Measurements from ENCODE around the gene ANAPC7. TPM values are rescaled to one million over a fixed set of nuclear protein-coding genes. Genes with fewer than 3 reads are reported as not detected.

The ANAPC7 gene
- total and polyA plus RNA-seq, 2 of the 13 experiments (the other 11 are each of a cell fraction or from before 2014, with no cell fraction given) = 40.0 to 69.1 TPM

- Histone ChIP-seq H3K9me3 (ENCODE audit: low read length) (no peaks in the 10 kb centered on the region), H3K4me1 (ENCODE audit: insufficient read depth, low read length) (0 out of 2 replicates have a peak, but pooled peaks cover 4% of the 10 kb centered on the region), H3K9ac (ENCODE audit: insufficient read depth, low read depth, low read length) (no peak overlapping the region), H3K27ac (ENCODE audit: extremely low read length, insufficient read depth, low read length) (no peak overlapping the region), H3K4me3 (replicated peaks in 1 of 3; ENCODE audit: insufficient read depth in 1 of 3, low read depth in 2 of 3, low read length in 3 of 3) (no peak overlapping the region), H3K79me2 (ENCODE audit: insufficient read depth, low read length) (no peaks in the 10 kb centered on the region), H3K36me3 (replicated peaks in 1 of 2; ENCODE audit: control insufficient read depth in 1 of 2, insufficient read depth in 2 of 2, low read length in 2 of 2) (peaks cover 30 to 55% of the 10 kb centered on the region in 2 experiments), H3K27me3 (ENCODE audit: control insufficient read depth in 1 of 2, insufficient read depth in 2 of 2, low read length in 2 of 2) (no peaks in the 10 kb centered on the region; a peak in 1 of 5 replicates), H3K4me2 (ENCODE audit: low read depth, low read length) (no peak overlapping the region), H4K20me1 (ENCODE audit: insufficient read depth, low read length) (no peaks in the 10 kb centered on the region), H2AFZ (ENCODE audit: low read length) (no peak overlapping the region)
- in situ Hi-C loops (cut with HindIII; ENCODE audit: extremely low pct_ligation_motif_present, low pct_unique_long_range_greater_than_20kb) = no loop called here
- WGBS (ENCODE audit: low lambda C conversion rate) = 92% methylated on average over 2 of the region's 2 CpGs
- TF ChIP-seq ZNF607 (CRISPR knock-in tag; IDR thresholded peaks at IDR 0.05; ENCODE audit: borderline replicate concordance) (no peak), U2AF2 (IDR thresholded peaks at IDR 0.05; ENCODE audit: low read depth, low read length) (no peak), ZFP90 (CRISPR knock-in tag; IDR thresholded peaks at IDR 0.05; ENCODE audit: borderline replicate concordance) (no peak), SSRP1 (CRISPR knock-in tag; IDR thresholded peaks at IDR 0.05) (no peak), CCAR2 (optimal IDR thresholded peaks at IDR 0.05; ENCODE audit: low read depth, low read length) (no peak), BRF2 (CRISPR knock-in tag; IDR thresholded peaks at IDR 0.05) (no peak), CHCHD3 (CRISPR knock-in tag; IDR thresholded peaks at IDR 0.05) (no peak), RAD21 (CRISPR knock-in tag; IDR thresholded peaks at IDR 0.05) (no peak)
- no peak for FAIRE-seq
- CTCF ChIA-PET (ENCODE audit: low intra/inter-chr PET ratio, low total read pairs) = no interaction called here
- BruUV-seq (replicated peaks) = TSS peak; percentile 13
- intact Hi-C loops (cut with micrococcal nuclease; ENCODE audit: unreplicated experiment) = no loop called here
- no peak for ATAC-seq
- DNase-seq (ENCODE audit: low spot score) = no peak
- POLR2A ChIA-PET = no interaction called here
Observed at GRCh38 chr12:110373425-110373824, 30.1 kb downstream of the ANAPC7 start.

GRCh38 chr12:110373025-110373424 lies 30.5 kb downstream of the ANAPC7 start:
- H3K36me3 ChIP-seq (replicated peaks in 1 of 2; ENCODE audit: control insufficient read depth in 1 of 2, insufficient read depth in 2 of 2, low read length in 2 of 2) = peaks cover 28 to 53% of the 10 kb centered on the region in 2 experiments
- CTCF ChIA-PET (ENCODE audit: low intra/inter-chr PET ratio, low total read pairs) = no interaction called here
- intact Hi-C loops (cut with micrococcal nuclease; ENCODE audit: unreplicated experiment) (no loop called here), in situ Hi-C loops (cut with HindIII; ENCODE audit: extremely low pct_ligation_motif_present, low pct_unique_long_range_greater_than_20kb) (no loop called here)
- ATAC-seq (no peak), DNase-seq (ENCODE audit: low spot score) (no peak), FAIRE-seq (no peak)
- no TSS peak for BruUV-seq (replicated peaks)
- no peaks in the 10 kb centered on the region for H3K79me2 ChIP-seq (ENCODE audit: insufficient read depth, low read length)
- H3K4me1 ChIP-seq (ENCODE audit: insufficient read depth, low read length) = 0 out of 2 replicates have a peak, but pooled peaks cover 4% of the 10 kb centered on the region
- H3K9ac ChIP-seq (ENCODE audit: insufficient read depth, low read depth, low read length) = no peak overlapping the region
- H3K4me2 ChIP-seq (ENCODE audit: low read depth, low read length) = no peak overlapping the region
- H3K4me3 ChIP-seq (replicated peaks in 1 of 3; ENCODE audit: insufficient read depth in 1 of 3, low read depth in 2 of 3, low read length in 3 of 3) = no peak overlapping the region
- no peak overlapping the region for H2AFZ ChIP-seq (ENCODE audit: low read length)
- no peaks in the 10 kb centered on the region for H3K9me3 ChIP-seq (ENCODE audit: low read length)
- H3K27ac ChIP-seq (ENCODE audit: extremely low read length, insufficient read depth, low read length) = no peak overlapping the region
- 95% methylated on average over 4 of the region's 4 CpGs for WGBS (ENCODE audit: low lambda C conversion rate)
- H4K20me1 ChIP-seq (ENCODE audit: insufficient read depth, low read length) = no peaks in the 10 kb centered on the region
- H3K27me3 ChIP-seq (ENCODE audit: control insufficient read depth in 1 of 2, insufficient read depth in 2 of 2, low read length in 2 of 2) = no peaks in the 10 kb centered on the region; a peak in 1 of 5 replicates
- POLR2A ChIA-PET = no interaction called here
- no peak for TF ChIP-seq RFXANK (CRISPR knock-in tag; IDR thresholded peaks at IDR 0.05)
- no peak for TF ChIP-seq PRDM4 (CRISPR knock-in tag; IDR thresholded peaks at IDR 0.05; ENCODE audit: borderline replicate concordance)

All from HepG2 (cell line).